Bone marrow (tissue), 2 donors: ENCODE measurements around the gene EIF2AK3.

Experiments
- DNase-seq, 2 donors: peaks; one replicate each; lab custom pipeline; 2025; lab: John Stamatoyannopoulos, UW

The EIF2AK3 gene

GRCh38 chr2:88540346-88540745, 86.9 kb downstream of the EIF2AK3 start:
- DNase-seq, result no peak

GRCh38 chr2:88538362-88538917, 88.8 kb downstream of the EIF2AK3 start:
- no peak for DNase-seq

- DNase-seq, result no peak
Measured at GRCh38 chr2:88537640-88538039, 89.6 kb downstream of the EIF2AK3 start.

- no peak for DNase-seq
Measured at GRCh38 chr2:88530081-88530480, 97.2 kb downstream of the EIF2AK3 start.

GRCh38 chr2:88521445-88522073, 105.7 kb downstream of the EIF2AK3 start:
- no peak for DNase-seq

GRCh38 chr2:88517759-88518201, 109.5 kb downstream of the EIF2AK3 start:
- DNase-seq, result no peak
